Measurements from ENCODE around the gene SMIM35.

DNA sequence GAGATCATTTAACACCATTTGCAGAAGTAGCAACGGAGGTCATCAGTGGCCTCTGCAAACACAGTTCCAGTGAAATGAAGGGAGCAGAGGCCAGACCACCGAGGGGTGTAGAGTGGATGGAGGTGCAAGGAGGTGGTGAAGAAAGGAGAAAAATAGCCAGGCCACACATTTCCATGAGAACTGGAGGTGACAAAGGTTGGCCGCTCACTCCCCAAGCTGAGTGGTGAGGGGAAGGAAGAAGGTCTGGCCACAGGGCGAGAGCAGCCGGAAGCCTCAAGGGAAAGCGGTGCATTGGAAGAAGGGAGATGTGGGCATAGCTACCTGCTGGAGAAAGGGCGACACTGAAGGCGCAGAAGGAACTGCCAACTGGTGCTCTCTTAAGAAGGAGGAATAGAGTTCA is 30.0 kb downstream of the SMIM35 start:
- TF ChIP-seq, protein P1, sequence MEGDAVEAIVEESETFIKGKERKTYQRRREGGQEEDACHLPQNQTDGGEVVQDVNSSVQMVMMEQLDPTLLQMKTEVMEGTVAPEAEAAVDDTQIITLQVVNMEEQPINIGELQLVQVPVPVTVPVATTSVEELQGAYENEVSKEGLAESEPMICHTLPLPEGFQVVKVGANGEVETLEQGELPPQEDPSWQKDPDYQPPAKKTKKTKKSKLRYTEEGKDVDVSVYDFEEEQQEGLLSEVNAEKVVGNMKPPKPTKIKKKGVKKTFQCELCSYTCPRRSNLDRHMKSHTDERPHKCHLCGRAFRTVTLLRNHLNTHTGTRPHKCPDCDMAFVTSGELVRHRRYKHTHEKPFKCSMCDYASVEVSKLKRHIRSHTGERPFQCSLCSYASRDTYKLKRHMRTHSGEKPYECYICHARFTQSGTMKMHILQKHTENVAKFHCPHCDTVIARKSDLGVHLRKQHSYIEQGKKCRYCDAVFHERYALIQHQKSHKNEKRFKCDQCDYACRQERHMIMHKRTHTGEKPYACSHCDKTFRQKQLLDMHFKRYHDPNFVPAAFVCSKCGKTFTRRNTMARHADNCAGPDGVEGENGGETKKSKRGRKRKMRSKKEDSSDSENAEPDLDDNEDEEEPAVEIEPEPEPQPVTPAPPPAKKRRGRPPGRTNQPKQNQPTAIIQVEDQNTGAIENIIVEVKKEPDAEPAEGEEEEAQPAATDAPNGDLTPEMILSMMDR (conservative IDR thresholded peaks at IDR 0.05 in 1 of 2, IDR thresholded peaks at IDR 0.05 in 1 of 2; ENCODE audit: low read depth in 1 of 2, low read length in 2 of 2) = no peak
- no peak for TF ChIP-seq EZH2 (IDR thresholded peaks at IDR 0.05; ENCODE audit: low read length, missing control alignments)
